H1 (cell line): ENCODE results near the gene TIMM10. TPM values are rescaled to one million over a fixed set of nuclear protein-coding genes. Genes with fewer than 3 reads are reported as not detected.

Experiments
- CTCF ChIA-PET: fragments of 300-600 bp; sonication (Branson Sonifier 250); formaldehyde crosslinking; loops from one replicate; lab custom pipeline; 2021; ENCODE audit not compliant: partially characterized antibody; lab: Charles Lee
- POLR2A ChIA-PET: fragments of 300-600 bp; sonication (Branson Sonifier 250); formaldehyde crosslinking; loops from one replicate; lab custom pipeline; 2021; ENCODE audit warnings: inconsistent platforms; ENCODE audit not compliant: partially characterized antibody; lab: Charles Lee
- DNase-seq, 2 experiments: peaks; one replicate each; pipeline versions ENCODE4 v3.0.0 to v3.0.0-alpha.2; 2010 to 2022; ENCODE audit warnings: low spot score in 2 of 2, low read depth in 1 of 2, mixed read lengths in 1 of 2
- FAIRE-seq: peaks from 2 replicates; lab custom pipeline; 2011; peaks lifted over from hg19 to GRCh38; lab: Jason Lieb, UNC
- H2AFZ ChIP-seq: 2 replicates; pipeline ENCODE4 v1.8.1; 2012; ENCODE audit warnings: low read length, inconsistent platforms
- H2AK5ac ChIP-seq: 2 replicates; pipeline ENCODE4 v1.6.1; 2013; ENCODE audit warnings: low read depth, low read length
- H2BK120ac ChIP-seq: replicated peaks from 2 replicates; pipeline ENCODE3; 2013; ENCODE audit warnings: low read depth, low read length, inconsistent platforms
- H2BK12ac ChIP-seq: 2 replicates; pipeline ENCODE4 v1.6.1; 2013; ENCODE audit warnings: low read depth, low read length
- H2BK15ac ChIP-seq: 2 replicates; pipeline ENCODE4 v1.6.1; 2013; ENCODE audit warnings: low read length
- H2BK20ac ChIP-seq: 2 replicates; pipeline ENCODE4 v1.6.1; 2013; ENCODE audit warnings: low read length
- H2BK5ac ChIP-seq: 2 replicates; pipeline ENCODE4 v1.6.1; 2013; ENCODE audit warnings: low read depth, low read length
- H3K14ac ChIP-seq: 2 replicates; pipeline ENCODE4 v1.6.1; 2013; ENCODE audit warnings: inconsistent platforms; ENCODE audit not compliant: insufficient read length
- H3K18ac ChIP-seq: 2 replicates; pipeline ENCODE4 v1.6.1; 2013; ENCODE audit warnings: low read length; ENCODE audit errors: extremely low read depth
- H3K23ac ChIP-seq: 2 replicates; pipeline ENCODE4 v1.6.1; 2013; ENCODE audit warnings: inconsistent platforms; ENCODE audit not compliant: insufficient read length
- H3K23me2 ChIP-seq: 2 replicates; pipeline ENCODE4 v1.6.1; 2013; ENCODE audit warnings: low read depth, low read length
- H3K27ac ChIP-seq: 2 replicates; pipeline ENCODE4 v1.6.1; 2011; ENCODE audit warnings: low read depth, low read length, inconsistent platforms
- H3K27me3 ChIP-seq, 4 experiments: replicated peaks in 1 of 4; 1 replicate in 1 of 4; 2 replicates in 3 of 4; pipeline versions ENCODE4 v1.6.1 to v1.8.1; 2011 to 2013; ENCODE audit warnings: low read length in 3 of 4, mild to moderate bottlenecking in 3 of 4, inconsistent platforms in 2 of 4, mixed read lengths in 2 of 4, moderate library complexity in 1 of 4; ENCODE audit not compliant: control insufficient read depth in 3 of 4, insufficient read depth in 3 of 4; ENCODE audit errors: extremely low read depth in 1 of 4
- H3K36me3 ChIP-seq, 4 experiments: 2 replicates each; pipeline versions ENCODE4 v1.6.1 to v1.8.1; 2011 to 2013; ENCODE audit warnings: mild to moderate bottlenecking in 4 of 4, low read length in 3 of 4, moderate library complexity in 2 of 4, control low read depth in 1 of 4, inconsistent platforms in 1 of 4; ENCODE audit not compliant: insufficient read depth in 4 of 4, control insufficient read depth in 2 of 4
- H3K4ac ChIP-seq: replicated peaks from 2 replicates; pipeline ENCODE3; 2013; ENCODE audit warnings: low read length, low read depth, mixed read lengths, inconsistent platforms; ENCODE audit not compliant: insufficient read length
- H3K4me1 ChIP-seq, 4 experiments: replicated peaks in 1 of 4; 1 replicate in 1 of 4; 2 replicates in 3 of 4; pipeline versions ENCODE4 v1.6.1 to v1.8.1; 2011 to 2013; ENCODE audit warnings: low read length in 3 of 4, inconsistent platforms in 2 of 4, mixed read lengths in 1 of 4; ENCODE audit not compliant: insufficient read depth in 4 of 4, control insufficient read depth in 3 of 4
- H3K4me2 ChIP-seq, 2 experiments: 2 replicates each; pipeline versions ENCODE4 v1.6.1 to v1.8.1; 2011 to 2013; ENCODE audit warnings: low read depth in 2 of 2, low read length in 2 of 2, control low read depth in 1 of 2, inconsistent platforms in 1 of 2, mild to moderate bottlenecking in 1 of 2; ENCODE audit not compliant: insufficient read depth in 1 of 2
- H3K4me3 ChIP-seq, 4 experiments: fragments of 200-600, 300-600 bp in 1 of 4; sonication (generic), shearing (Covaris generic), sonication (Bioruptor Twin) in 1 of 4; 2 replicates each; pipeline versions ENCODE4 v1.5.1 to v1.8.1; 2011 to 2016; ENCODE audit warnings: low read length in 4 of 4, low read depth in 3 of 4, control low read depth in 2 of 4, inconsistent platforms in 2 of 4, mild to moderate bottlenecking in 2 of 4, mixed read lengths in 1 of 4, moderate library complexity in 1 of 4; ENCODE audit not compliant: insufficient read depth in 2 of 4; ENCODE audit errors: extremely low read depth in 1 of 4
- H3K56ac ChIP-seq: replicated peaks from 2 replicates; pipeline ENCODE3; 2013; ENCODE audit warnings: low read depth, mild to moderate bottlenecking, mixed read lengths, low read length, inconsistent platforms; ENCODE audit not compliant: insufficient read length
- H3K79me1 ChIP-seq: 2 replicates; pipeline ENCODE4 v1.6.1; 2013; ENCODE audit warnings: low read depth, low read length, control low read depth
- H3K79me2 ChIP-seq, 2 experiments: 2 replicates each; pipeline versions ENCODE4 v1.6.1 to v1.8.1; 2012 to 2013; ENCODE audit warnings: low read length in 2 of 2, mild to moderate bottlenecking in 2 of 2, inconsistent platforms in 1 of 2; ENCODE audit not compliant: insufficient read depth in 2 of 2, control insufficient read depth in 1 of 2
- H3K9ac ChIP-seq, 4 experiments: replicated peaks in 1 of 4; 1 replicate in 1 of 4; 2 replicates in 3 of 4; pipeline versions ENCODE4 v1.6.1 to v1.8.1; 2011 to 2013; ENCODE audit warnings: low read depth in 3 of 4, low read length in 3 of 4, control low read depth in 2 of 4, mild to moderate bottlenecking in 2 of 4, moderate library complexity in 2 of 4, inconsistent platforms in 1 of 4; ENCODE audit errors: extremely low read depth in 1 of 4
- H3K9me3 ChIP-seq, 2 experiments: 2 replicates each; pipeline versions ENCODE4 v1.6.1 to v1.8.1; 2012 to 2013; ENCODE audit warnings: mild to moderate bottlenecking in 2 of 2, moderate library complexity in 2 of 2, control low read depth in 1 of 2, inconsistent platforms in 1 of 2, low read depth in 1 of 2, low read length in 1 of 2, mixed read lengths in 1 of 2; ENCODE audit not compliant: insufficient read depth in 2 of 2
- H4K20me1 ChIP-seq, 2 experiments: replicated peaks in 1 of 2; 2 replicates each; pipeline versions ENCODE3 to v1.8.1; 2011 to 2013; ENCODE audit warnings: inconsistent platforms in 2 of 2, low read length in 2 of 2, mild to moderate bottlenecking in 1 of 2; ENCODE audit not compliant: insufficient read depth in 2 of 2, control insufficient read depth in 1 of 2
- H4K5ac ChIP-seq: 2 replicates; pipeline ENCODE4 v1.6.1; 2013; ENCODE audit warnings: low read length, low read depth, mixed read lengths, inconsistent platforms; ENCODE audit not compliant: insufficient read length
- H4K8ac ChIP-seq: 2 replicates; pipeline ENCODE4 v1.8.0; 2013; ENCODE audit warnings: mild to moderate bottlenecking, moderate library complexity, low read length, inconsistent platforms; ENCODE audit not compliant: insufficient read depth; ENCODE audit errors: extremely low read depth
- H4K91ac ChIP-seq: replicated peaks from 2 replicates; pipeline ENCODE3; 2013; ENCODE audit warnings: low read length, mixed read lengths, inconsistent platforms; ENCODE audit not compliant: insufficient read length
- ASH2L ChIP-seq: fragments of 200-600, 300-600 bp; sonication (generic); IDR thresholded peaks from one replicate; pipeline ENCODE4 v1.7.1; 2017; ENCODE audit warnings: low read length
- CBX8 ChIP-seq: fragments of 300-800, 300-1000 bp; sonication (generic); IDR thresholded peaks from 2 replicates; pipeline ENCODE4 v1.7.1; 2016; ENCODE audit warnings: low read depth, low read length, borderline replicate concordance
- EZH2 ChIP-seq: fragments of 200-600 bp; sonication (generic); IDR thresholded peaks from 2 replicates; pipeline ENCODE4 v1.7.1; 2012; ENCODE audit warnings: low read depth, mild to moderate bottlenecking, moderate library complexity, low read length, inconsistent platforms; ENCODE audit not compliant: severe bottlenecking
- TAF1 ChIP-seq: IDR thresholded peaks from 2 replicates; pipeline ENCODE4 v1.6.1; 2011; ENCODE audit warnings: mild to moderate bottlenecking, low read depth, low read length
- WGBS, 2 experiments: shearing (Covaris generic) in 1 of 2; methylation state at CpG; one replicate each; pipeline versions ENCODE4 v1.1.6 to v1.1.7; 2013 to 2015; ENCODE audit warnings: low lambda C conversion rate in 2 of 2, mixed read lengths in 2 of 2, inconsistent platforms in 1 of 2, low coverage in 1 of 2, missing lambda C conversion rate in 1 of 2; ENCODE audit not compliant: insufficient replicate concordance in 2 of 2, insufficient coverage in 1 of 2, insufficient read length in 1 of 2; ENCODE audit errors: extremely low coverage in 1 of 2, missing lambda C conversion rate in 1 of 2; 5-methylcytosine and 5-hydroxymethylcytosine counted together
- polyA plus RNA-seq, 7 experiments: library from polyadenylated mRNA; depleted of rRNA in 3 of 7; stranded (reverse) in 5 of 7; unstranded in 2 of 7; fragments of >200 nt in 5 of 7; fragments of 200-250 nt in 2 of 7; gene quantifications; 1 replicate in 5 of 7; 2 replicates in 1 of 7; 4 replicates in 1 of 7; pipeline versions ENCODE4 v1.2.1 to v1.2.3, GENCODE V29; 2011 to 2013; ENCODE audit warnings: missing spikeins in 2 of 7, mixed read lengths in 2 of 7
- total RNA-seq: library from RNA; stranded (reverse); fragmentation: NEBNext Ultra II Directional; extraction: Animal tissue kit (Norgen Biotek cat#: 25700); gene quantifications from 2 replicates; pipeline ENCODE4 v1.2.1, GENCODE V29; 2021

TIMM10 gene
- total and polyA plus RNA-seq, 2 of the 8 experiments (the other 6 are each of a cell fraction or from before 2014, with no cell fraction given): 117 to 227 TPM

DNA sequence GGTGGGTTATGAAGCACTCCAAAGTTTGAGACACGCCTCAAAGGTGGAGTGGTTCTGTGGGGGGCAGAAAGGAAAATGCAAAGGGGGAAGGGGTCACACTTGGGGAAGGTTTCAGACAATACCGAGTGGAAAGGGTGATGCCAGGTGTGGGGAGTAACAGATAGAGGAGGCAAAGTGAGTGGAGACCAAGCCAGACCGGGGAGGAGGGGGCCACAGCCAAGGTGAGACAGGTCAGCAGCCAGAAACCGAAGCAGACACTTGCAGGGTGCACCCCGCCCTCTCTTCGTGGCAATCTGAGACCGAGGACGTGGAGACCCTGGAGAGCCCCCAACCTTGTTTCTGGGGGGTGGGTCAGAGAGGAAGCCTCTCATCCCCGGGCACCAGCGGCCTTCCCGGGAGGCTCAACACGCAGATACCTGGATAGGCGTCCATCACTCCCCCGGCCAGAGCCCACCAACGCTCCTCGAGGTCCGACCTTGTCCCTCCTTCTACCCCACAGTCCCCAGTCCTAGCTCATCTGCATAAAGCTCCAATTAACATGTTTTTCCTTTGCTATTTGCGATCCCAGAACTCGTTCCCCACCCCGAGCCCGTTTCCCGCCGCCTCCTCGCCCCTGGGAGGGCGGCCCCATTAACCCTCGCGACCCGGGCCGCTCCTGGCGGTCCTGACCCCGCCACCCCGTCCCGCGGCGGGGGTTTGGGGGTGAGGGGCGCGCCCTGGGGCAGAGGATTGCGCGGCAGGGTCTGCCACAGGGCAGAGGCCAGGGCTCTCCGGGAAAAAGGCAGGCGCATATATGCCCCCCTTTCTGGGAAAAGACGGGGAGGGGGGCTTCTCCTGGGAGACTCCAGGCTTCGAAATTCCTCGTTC lies 48.4 kb downstream of the TIMM10 start:
- DNase-seq (no peak), FAIRE-seq (no peak)

More for the DNA sequence above, 48.4 kb downstream of the TIMM10 start:
- Histone ChIP-seq H3K56ac (no peak overlapping the region), H4K8ac (no peak overlapping the region; the same call in none of the 2 replicates), H2BK5ac (0 out of 2 replicates have a peak overlapping the region, but pooled peaks have one; percentile 60), H2AFZ (0 out of 2 replicates have a peak overlapping the region, but pooled peaks have one; percentile 35), H3K9ac (peak overlapping the region in 2 of 4 experiments; percentile 50 to 55; a peak in 3 of 7 replicates), H3K36me3 (peaks cover 0 to 9% (median 0%) of the 10 kb centered on the region in 4 experiments; a peak in 3 of 8 replicates), H2AK5ac (no peak overlapping the region), H3K9me3 (no peaks in the 10 kb centered on the region), H3K14ac (no peak overlapping the region), H3K4me3 (peak overlapping the region; percentile 44 to 78 (median 60)), H4K20me1 (peaks cover 0 to 1% of the 10 kb centered on the region in 2 experiments), H2BK12ac (peak overlapping the region; percentile 60; the same call in 1 of the 2 replicates), H3K23me2 (peaks cover 8% of the 10 kb centered on the region; the same call in 1 of the 2 replicates), H3K4me1 (peaks cover 2 to 19% (median 6%) of the 10 kb centered on the region in 4 experiments), H2BK20ac (peak overlapping the region; percentile 87; the same call in 1 of the 2 replicates), H3K23ac (no peak overlapping the region), H3K4me2 (peak overlapping the region; percentile 83 to 86), H4K91ac (peak overlapping the region; percentile 26), H2BK120ac (no peak overlapping the region), H3K4ac (peak overlapping the region; percentile 2), H3K27ac (no peak overlapping the region), H3K27me3 (peaks cover 0 to 19% (median 14%) of the 10 kb centered on the region in 4 experiments; a peak in 5 of 7 replicates), H3K79me1 (no peaks in the 10 kb centered on the region), H3K79me2 (no peaks in the 10 kb centered on the region), H3K18ac (peak overlapping the region; percentile 83), H2BK15ac (0 out of 2 replicates have a peak overlapping the region, but pooled peaks have one; percentile 36), H4K5ac (no peak overlapping the region)
- ChIA-PET CTCF (interaction anchor here (0.6 to 33.7 kb wide), 17 partner anchors 9 to 606 kb away, joined by 3 to 1146 read pairs (median 5); partner anchors contain the start of genes RTN4RL2, SLC43A1, SMTNL1 and TIMM10), POLR2A (interaction anchor here (0.6 to 11.2 kb wide), 13 partner anchors 9 to 170 kb away, joined by 3 to 141 read pairs (median 7); partner anchors contain the start of genes RTN4RL2, SLC43A1 and TNKS1BP1)
- peak; percentile 47 for TF ChIP-seq ASH2L
- TF ChIP-seq CBX8: no peak
- peak; percentile 26 for TF ChIP-seq EZH2
- TF ChIP-seq TAF1: no peak
- 5% methylated on average over 25 of the region's 44 CpGs; no CpG with 5 or more reads in 1 of the 2 experiments for WGBS, 2 experiments
